ENCODE measurements around the gene ERN1. TPM values are rescaled to one million over a fixed set of nuclear protein-coding genes. Genes with fewer than 3 reads are reported as not detected.

Gene ERN1
- polyA plus RNA-seq, 1 donor (not counting 4 experiments of a cell fraction or from before 2014, with no cell fraction given): 7.1 TPM

DNA sequence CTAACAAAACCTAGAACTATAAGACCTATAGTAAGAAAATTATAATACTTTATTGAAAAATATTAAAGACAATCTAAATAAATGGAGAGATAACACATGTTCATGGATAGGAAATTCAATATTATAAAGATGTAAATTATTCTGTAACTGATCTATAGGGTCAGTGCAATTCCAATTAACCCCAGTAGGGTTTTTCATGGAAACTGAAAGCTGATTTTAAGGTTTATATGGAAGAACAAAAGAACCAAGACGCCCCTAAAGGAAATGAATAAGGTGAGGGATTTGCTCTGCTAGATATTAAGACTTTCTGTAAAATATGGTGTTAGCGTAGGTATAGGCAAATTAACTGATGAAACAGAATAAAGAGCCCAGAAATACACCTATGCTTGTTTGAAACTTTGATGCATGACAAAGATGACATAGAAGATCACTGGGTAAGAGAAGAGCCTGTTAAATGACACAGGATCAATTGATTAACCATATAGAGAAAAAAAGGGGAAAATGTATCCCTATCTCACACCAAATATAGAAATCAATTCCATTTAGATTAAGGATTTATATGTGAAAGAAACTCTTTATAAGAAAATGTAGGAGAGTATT lies 112.5 kb downstream of the ERN1 start:
- no peak overlapping the region for H2AFZ ChIP-seq (ENCODE audit: control insufficient read depth, low read length)
- H3K36me3 ChIP-seq (ENCODE audit: control insufficient read depth in 2 of 2, extremely low read depth in 1 of 2, insufficient read depth in 2 of 2, low read length in 2 of 2): no peaks in the 10 kb centered on the region
- H4K20me1 ChIP-seq (ENCODE audit: control insufficient read depth, extremely low read depth, insufficient read depth, low read length): no peaks in the 10 kb centered on the region
- H3K27me3 ChIP-seq (ENCODE audit: control insufficient read depth, extremely low read depth, insufficient read depth, low read length): no peaks in the 10 kb centered on the region
- H3K9me3 ChIP-seq (ENCODE audit: control insufficient read depth, low read depth, low read length): no peaks in the 10 kb centered on the region
- FAIRE-seq: no peak
- H3K9ac ChIP-seq (ENCODE audit: control insufficient read depth, extremely low read depth, insufficient read depth, low read length): no peak overlapping the region
- no peaks in the 10 kb centered on the region for H3K9me1 ChIP-seq (ENCODE audit: control insufficient read depth, extremely low read depth, insufficient read depth, low read length)
- H3K27ac ChIP-seq (ENCODE audit: control insufficient read depth, insufficient read depth, low read length): no peak overlapping the region
- no peak for DNase-seq (ENCODE audit: low read depth, low spot score)
- H3K79me2 ChIP-seq (ENCODE audit: control insufficient read depth, insufficient read depth, low read length): no peaks in the 10 kb centered on the region
- no peak for TF ChIP-seq EZH2 (IDR thresholded peaks at IDR 0.05; ENCODE audit: low read length)
- TF ChIP-seq, protein P1, sequence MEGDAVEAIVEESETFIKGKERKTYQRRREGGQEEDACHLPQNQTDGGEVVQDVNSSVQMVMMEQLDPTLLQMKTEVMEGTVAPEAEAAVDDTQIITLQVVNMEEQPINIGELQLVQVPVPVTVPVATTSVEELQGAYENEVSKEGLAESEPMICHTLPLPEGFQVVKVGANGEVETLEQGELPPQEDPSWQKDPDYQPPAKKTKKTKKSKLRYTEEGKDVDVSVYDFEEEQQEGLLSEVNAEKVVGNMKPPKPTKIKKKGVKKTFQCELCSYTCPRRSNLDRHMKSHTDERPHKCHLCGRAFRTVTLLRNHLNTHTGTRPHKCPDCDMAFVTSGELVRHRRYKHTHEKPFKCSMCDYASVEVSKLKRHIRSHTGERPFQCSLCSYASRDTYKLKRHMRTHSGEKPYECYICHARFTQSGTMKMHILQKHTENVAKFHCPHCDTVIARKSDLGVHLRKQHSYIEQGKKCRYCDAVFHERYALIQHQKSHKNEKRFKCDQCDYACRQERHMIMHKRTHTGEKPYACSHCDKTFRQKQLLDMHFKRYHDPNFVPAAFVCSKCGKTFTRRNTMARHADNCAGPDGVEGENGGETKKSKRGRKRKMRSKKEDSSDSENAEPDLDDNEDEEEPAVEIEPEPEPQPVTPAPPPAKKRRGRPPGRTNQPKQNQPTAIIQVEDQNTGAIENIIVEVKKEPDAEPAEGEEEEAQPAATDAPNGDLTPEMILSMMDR (optimal IDR thresholded peaks at IDR 0.05 in 1 of 3, IDR thresholded peaks at IDR 0.05 in 1 of 3, conservative IDR thresholded peaks at IDR 0.05 in 1 of 3; ENCODE audit: extremely low read depth in 1 of 3, insufficient read depth in 2 of 3, low read length in 3 of 3): peak in 2 of 3 experiments; percentile 10 to 16
- no peaks in the 10 kb centered on the region for H3K4me1 ChIP-seq (ENCODE audit: control insufficient read depth, extremely low read depth, insufficient read depth, low read length)
- dilution Hi-C loops (cut with MboI; ENCODE audit: extremely low pct_ligation_motif_present, low sequenced_read_pairs): no loop called here
- no peak overlapping the region for H3K4me3 ChIP-seq (ENCODE audit: control insufficient read depth in 2 of 3, extremely low read depth in 1 of 3, insufficient read depth in 2 of 3, low read depth in 1 of 3, low read length in 3 of 3)
- no peak overlapping the region for H3K4me2 ChIP-seq (ENCODE audit: control insufficient read depth, extremely low read depth, insufficient read depth, low read depth, low read length)

DNA sequence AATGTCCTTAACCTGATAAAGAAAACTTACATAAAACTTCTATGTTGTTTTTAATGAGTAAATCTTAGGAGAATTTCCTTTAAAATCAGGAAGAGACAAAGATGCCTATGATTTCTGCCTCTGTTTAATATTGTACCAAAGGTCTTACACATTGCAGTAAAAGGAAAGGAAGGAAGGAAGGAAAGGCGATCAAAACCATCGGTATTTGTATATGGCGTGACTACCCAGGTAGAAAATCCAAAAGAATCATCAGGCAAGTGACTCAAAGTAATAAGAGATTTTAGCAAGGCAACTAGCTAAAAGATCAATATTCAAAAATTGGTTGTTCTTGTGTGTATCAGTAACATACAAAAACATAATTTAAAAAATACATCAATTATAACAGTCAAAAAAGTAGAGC lies 113.0 kb downstream of the ERN1 start:
- H3K9ac ChIP-seq (ENCODE audit: control insufficient read depth, extremely low read depth, insufficient read depth, low read length): no peak overlapping the region
- H3K36me3 ChIP-seq (ENCODE audit: control insufficient read depth in 2 of 2, extremely low read depth in 1 of 2, insufficient read depth in 2 of 2, low read length in 2 of 2): no peaks in the 10 kb centered on the region
- H3K4me3 ChIP-seq (ENCODE audit: control insufficient read depth in 2 of 3, extremely low read depth in 1 of 3, insufficient read depth in 2 of 3, low read depth in 1 of 3, low read length in 3 of 3): no peak overlapping the region
- no peaks in the 10 kb centered on the region for H3K79me2 ChIP-seq (ENCODE audit: control insufficient read depth, insufficient read depth, low read length)
- TF ChIP-seq, protein P1 (optimal IDR thresholded peaks at IDR 0.05 in 1 of 3, IDR thresholded peaks at IDR 0.05 in 1 of 3, conservative IDR thresholded peaks at IDR 0.05 in 1 of 3; ENCODE audit: extremely low read depth in 1 of 3, insufficient read depth in 2 of 3, low read length in 3 of 3): no peak
- no peak for TF ChIP-seq EZH2 (IDR thresholded peaks at IDR 0.05; ENCODE audit: low read length)
- no peak overlapping the region for H3K4me2 ChIP-seq (ENCODE audit: control insufficient read depth, extremely low read depth, insufficient read depth, low read depth, low read length)
- no peaks in the 10 kb centered on the region for H3K9me1 ChIP-seq (ENCODE audit: control insufficient read depth, extremely low read depth, insufficient read depth, low read length)
- H3K27ac ChIP-seq (ENCODE audit: control insufficient read depth, insufficient read depth, low read length): no peak overlapping the region
- no peaks in the 10 kb centered on the region for H3K27me3 ChIP-seq (ENCODE audit: control insufficient read depth, extremely low read depth, insufficient read depth, low read length)
- H3K9me3 ChIP-seq (ENCODE audit: control insufficient read depth, low read depth, low read length): no peaks in the 10 kb centered on the region
- H3K4me1 ChIP-seq (ENCODE audit: control insufficient read depth, extremely low read depth, insufficient read depth, low read length): no peaks in the 10 kb centered on the region
- dilution Hi-C loops (cut with MboI; ENCODE audit: extremely low pct_ligation_motif_present, low sequenced_read_pairs): no loop called here
- no peaks in the 10 kb centered on the region for H4K20me1 ChIP-seq (ENCODE audit: control insufficient read depth, extremely low read depth, insufficient read depth, low read length)
- no peak overlapping the region for H2AFZ ChIP-seq (ENCODE audit: control insufficient read depth, low read length)
- FAIRE-seq (no peak), DNase-seq (ENCODE audit: low read depth, low spot score) (no peak)
